Testis (tissue), 2 donors: ENCODE measurements around the gene ELMO1.

Experiments
- CTCF ChIP-seq, 3 experiments: fragments of 450-650 bp in 2 of 3; fragments of 200-600 bp in 1 of 3; sonication (generic) in 1 of 3; IDR thresholded peaks; one replicate each; pipeline ENCODE4 v1.5.1; 2016 to 2019; ENCODE audit warnings: antibody characterized with exemption in 3 of 3, mild to moderate bottlenecking in 2 of 3, moderate library complexity in 1 of 3
- POLR2A ChIP-seq: fragments of 450-650 bp; IDR thresholded peaks from one replicate; pipeline ENCODE4 v1.6.1; 2017; ENCODE audit warnings: antibody characterized with exemption, mild to moderate bottlenecking, moderate library complexity

DNA sequence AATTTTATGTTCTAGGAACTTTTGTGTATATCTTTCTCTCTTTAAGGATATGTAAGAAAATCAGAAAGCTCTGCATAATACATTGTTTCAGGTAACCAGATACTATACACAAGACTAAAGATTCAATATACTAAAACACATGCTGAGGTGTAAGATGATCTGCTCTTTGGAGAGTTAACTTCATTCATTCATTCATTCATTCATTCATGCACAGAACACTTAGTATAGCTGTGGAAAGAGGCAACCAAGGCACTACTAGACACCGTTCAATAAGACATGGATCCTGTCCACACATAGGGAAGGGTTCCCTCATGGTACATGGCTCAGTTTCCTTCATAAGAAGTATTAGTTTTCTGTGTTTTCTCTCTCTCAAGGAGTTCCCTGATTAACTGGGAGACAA, 516.8 kb downstream of the ELMO1 start:
- TF ChIP-seq CTCF (IDR thresholded peaks at IDR 0.05) (no peak), POLR2A (no peak)
